Endothelial cell (in vitro differentiated cells): Measurements from ENCODE around the gene RALGAPB. TPM values are rescaled to one million over a fixed set of nuclear protein-coding genes. Genes with fewer than 3 reads are reported as not detected.

Experiments used
- DNase-seq: peaks from one replicate; pipeline ENCODE4 v3.0.0; 2021; ENCODE audit warnings: low spot score
- H3K27ac Mint-ChIP-seq: one replicate; pipeline ENCODE4 v1.8.0; 2021; ENCODE audit warnings: mixed read lengths, inconsistent platforms; ENCODE audit not compliant: unreplicated experiment
- H3K27me3 Mint-ChIP-seq: one replicate; pipeline ENCODE4 v1.8.0; 2021; ENCODE audit warnings: mild to moderate bottlenecking, moderate library complexity, mixed read lengths, inconsistent platforms; ENCODE audit not compliant: unreplicated experiment
- H3K36me3 Mint-ChIP-seq: one replicate; pipeline ENCODE4 v1.8.0; 2021; ENCODE audit warnings: mild to moderate bottlenecking, low read depth, mixed read lengths, inconsistent platforms; ENCODE audit not compliant: unreplicated experiment
- H3K4me1 Mint-ChIP-seq: one replicate; pipeline ENCODE4 v1.8.0; 2021; ENCODE audit warnings: mild to moderate bottlenecking, mixed read lengths, inconsistent platforms; ENCODE audit not compliant: unreplicated experiment
- H3K4me3 Mint-ChIP-seq: one replicate; pipeline ENCODE4 v1.8.0; 2021; ENCODE audit warnings: mild to moderate bottlenecking, mixed read lengths, inconsistent platforms; ENCODE audit not compliant: unreplicated experiment
- H3K9me3 Mint-ChIP-seq: one replicate; pipeline ENCODE4 v1.8.0; 2021; ENCODE audit warnings: mixed read lengths, inconsistent platforms; ENCODE audit not compliant: unreplicated experiment
- total RNA-seq: library from RNA; stranded (reverse); fragmentation: NEBNext Ultra II Directional; extraction: Animal tissue kit (Norgen Biotek cat#: 25700); gene quantifications from one replicate; pipeline ENCODE4 v1.2.1, GENCODE V29; 2021; ENCODE audit not compliant: unreplicated experiment
- TF ChIP-seq, protein P1 (sequence below): fragments of 200-600 bp; sonication (generic); IDR thresholded peaks from one replicate; pipeline ENCODE4 v1.5.0; 2021; ENCODE audit warnings: antibody characterized with exemption; ENCODE audit not compliant: unreplicated experiment

RALGAPB gene
- total RNA-seq, 1 donor from 2014 or later = 46.0 TPM

DNA sequence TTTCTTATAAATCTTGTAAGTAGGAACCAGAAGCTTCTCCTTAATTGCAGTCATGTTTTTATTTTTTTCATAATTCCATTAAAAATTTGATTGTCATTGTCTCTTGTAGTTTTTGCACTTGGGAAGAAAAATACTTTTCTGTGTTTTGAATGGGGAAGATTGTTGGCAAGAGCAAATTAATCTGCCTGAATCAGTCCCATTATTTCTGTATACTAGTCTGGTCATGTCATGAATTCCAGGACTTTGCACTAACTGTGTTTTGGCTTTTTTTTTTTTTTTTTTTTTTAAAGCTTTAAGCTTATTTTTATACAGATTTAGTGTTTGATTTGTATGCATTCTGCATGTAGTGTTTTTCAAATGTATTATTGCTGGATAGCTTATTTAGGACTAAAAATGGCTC is 47.6 kb downstream of the RALGAPB start:
- TF ChIP-seq, protein P1, sequence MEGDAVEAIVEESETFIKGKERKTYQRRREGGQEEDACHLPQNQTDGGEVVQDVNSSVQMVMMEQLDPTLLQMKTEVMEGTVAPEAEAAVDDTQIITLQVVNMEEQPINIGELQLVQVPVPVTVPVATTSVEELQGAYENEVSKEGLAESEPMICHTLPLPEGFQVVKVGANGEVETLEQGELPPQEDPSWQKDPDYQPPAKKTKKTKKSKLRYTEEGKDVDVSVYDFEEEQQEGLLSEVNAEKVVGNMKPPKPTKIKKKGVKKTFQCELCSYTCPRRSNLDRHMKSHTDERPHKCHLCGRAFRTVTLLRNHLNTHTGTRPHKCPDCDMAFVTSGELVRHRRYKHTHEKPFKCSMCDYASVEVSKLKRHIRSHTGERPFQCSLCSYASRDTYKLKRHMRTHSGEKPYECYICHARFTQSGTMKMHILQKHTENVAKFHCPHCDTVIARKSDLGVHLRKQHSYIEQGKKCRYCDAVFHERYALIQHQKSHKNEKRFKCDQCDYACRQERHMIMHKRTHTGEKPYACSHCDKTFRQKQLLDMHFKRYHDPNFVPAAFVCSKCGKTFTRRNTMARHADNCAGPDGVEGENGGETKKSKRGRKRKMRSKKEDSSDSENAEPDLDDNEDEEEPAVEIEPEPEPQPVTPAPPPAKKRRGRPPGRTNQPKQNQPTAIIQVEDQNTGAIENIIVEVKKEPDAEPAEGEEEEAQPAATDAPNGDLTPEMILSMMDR = no peak
- DNase-seq = no peak
- Mint-ChIP-seq H3K4me1 (peaks cover 7% of the 10 kb centered on the region), H3K9me3 (no peaks in the 10 kb centered on the region), H3K4me3 (no peak overlapping the region), H3K27me3 (no peaks in the 10 kb centered on the region), H3K36me3 (peaks cover 11% of the 10 kb centered on the region), H3K27ac (no peak overlapping the region)

DNA sequence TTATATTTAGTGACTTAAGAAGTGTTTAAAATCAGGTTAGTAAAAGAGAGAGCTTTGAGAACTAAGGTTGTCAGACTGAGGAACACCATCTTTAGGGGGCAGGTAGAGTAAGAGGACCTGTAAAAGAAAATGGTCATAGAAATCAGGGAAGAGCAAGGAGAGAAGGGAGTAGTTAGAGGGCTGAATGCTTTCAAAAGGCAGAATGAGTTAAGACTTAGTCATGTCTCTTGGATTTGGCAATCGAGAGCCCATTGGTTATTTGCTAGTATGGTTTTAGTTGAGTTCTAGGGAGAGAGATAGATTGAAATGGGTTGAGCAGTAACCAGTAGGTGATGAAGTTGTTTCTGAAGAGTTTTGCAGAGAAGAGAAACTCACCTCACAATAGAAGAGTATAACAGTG is 51.1 kb downstream of the RALGAPB start:
- TF ChIP-seq, protein P1 = no peak
- Mint-ChIP-seq H3K27ac (no peak overlapping the region), H3K27me3 (no peaks in the 10 kb centered on the region), H3K4me3 (no peak overlapping the region), H3K36me3 (peaks cover 25% of the 10 kb centered on the region), H3K9me3 (no peaks in the 10 kb centered on the region), H3K4me1 (peaks cover 15% of the 10 kb centered on the region)
- DNase-seq = no peak

DNA sequence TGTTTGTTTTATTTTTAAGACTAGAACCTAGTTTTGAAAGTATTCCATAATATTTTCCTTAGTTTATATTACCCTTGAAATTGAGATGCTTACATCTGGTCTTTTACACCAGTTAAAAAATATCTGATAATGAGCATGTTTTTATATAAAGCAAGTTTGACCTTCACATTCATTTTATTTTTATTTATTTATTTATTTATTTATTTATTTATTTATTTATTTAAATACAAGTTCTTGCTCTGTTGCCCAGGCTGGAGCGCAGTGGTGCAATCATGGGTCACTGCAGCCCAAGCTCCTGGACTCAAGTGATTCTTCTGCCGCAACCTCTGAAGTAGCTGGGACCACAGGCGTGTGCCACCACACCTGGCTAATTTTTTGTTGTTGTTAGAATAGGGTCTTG is 55.5 kb downstream of the RALGAPB start:
- Mint-ChIP-seq H3K27ac (no peak overlapping the region), H3K36me3 (peaks cover 29% of the 10 kb centered on the region), H3K27me3 (no peaks in the 10 kb centered on the region), H3K4me3 (no peak overlapping the region), H3K9me3 (no peaks in the 10 kb centered on the region), H3K4me1 (peaks cover 15% of the 10 kb centered on the region)
- no peak for DNase-seq
- TF ChIP-seq, protein P1 = no peak

DNA sequence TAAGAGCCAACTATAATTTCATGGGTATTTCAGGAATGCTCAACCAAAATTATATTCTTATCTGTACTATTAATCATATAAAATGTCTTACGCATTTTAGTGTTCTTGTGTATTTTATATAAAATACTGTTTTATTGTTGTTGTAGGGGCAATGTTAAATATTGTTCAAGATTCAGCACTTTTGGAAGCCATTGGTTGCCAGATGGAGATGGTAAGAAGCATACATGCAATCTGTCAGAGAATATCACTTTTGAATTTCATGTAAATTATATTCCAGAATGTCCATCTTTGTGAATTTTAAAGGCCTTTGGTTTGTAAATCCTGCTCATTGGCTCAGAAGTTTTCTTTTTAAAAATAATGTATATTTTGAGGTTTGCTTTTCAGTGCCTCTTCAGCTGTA is 58.4 kb downstream of the RALGAPB start:
- no peak for DNase-seq
- Mint-ChIP-seq H3K27me3 (no peaks in the 10 kb centered on the region), H3K9me3 (no peaks in the 10 kb centered on the region), H3K4me1 (peaks cover 11% of the 10 kb centered on the region), H3K27ac (no peak overlapping the region), H3K36me3 (peaks cover 32% of the 10 kb centered on the region), H3K4me3 (no peak overlapping the region)
- TF ChIP-seq, protein P1 = no peak

DNA sequence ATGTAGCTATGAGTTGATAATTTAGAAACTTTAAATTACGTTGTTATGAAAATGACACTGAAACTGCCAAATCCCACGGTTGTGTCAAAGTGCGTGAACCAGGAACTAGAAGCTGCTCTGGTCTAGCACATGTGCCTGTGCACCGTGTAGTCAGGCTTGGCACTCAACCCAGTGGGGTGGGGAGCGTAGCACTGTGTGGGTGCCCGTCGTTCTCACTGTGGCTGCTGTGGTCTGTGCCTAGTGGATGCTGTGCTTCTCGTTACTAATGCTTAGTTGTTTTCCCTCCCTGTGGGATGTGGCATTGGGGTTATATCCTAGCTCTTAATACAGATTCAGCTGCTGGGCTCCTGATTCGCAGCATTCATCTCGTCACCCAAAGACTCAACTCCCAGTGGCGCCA is 62.1 kb downstream of the RALGAPB start:
- H3K36me3 Mint-ChIP-seq = peaks cover 34% of the 10 kb centered on the region
- H3K9me3 Mint-ChIP-seq = no peaks in the 10 kb centered on the region
- no peak overlapping the region for H3K27ac Mint-ChIP-seq
- H3K27me3 Mint-ChIP-seq = no peaks in the 10 kb centered on the region
- no peak for DNase-seq
- no peaks in the 10 kb centered on the region for H3K4me1 Mint-ChIP-seq
- H3K4me3 Mint-ChIP-seq = no peak overlapping the region
- TF ChIP-seq, protein P1 = no peak
